GM19324 (cell line): ENCODE data around the gene TMED5.

Experiments used
- ATAC-seq: cut with Tn5 transposase; IDR thresholded peaks from one replicate; pipeline ENCODE4 v1.9.1; 2021; ENCODE audit warnings: mild to moderate bottlenecking, moderate library complexity; ENCODE audit not compliant: unreplicated experiment, low FRiP score

TMED5 gene

GRCh38 chr1:93129507-93130099 is 50.6 kb downstream of the TMED5 start:
- ATAC-seq: no peak

DNA sequence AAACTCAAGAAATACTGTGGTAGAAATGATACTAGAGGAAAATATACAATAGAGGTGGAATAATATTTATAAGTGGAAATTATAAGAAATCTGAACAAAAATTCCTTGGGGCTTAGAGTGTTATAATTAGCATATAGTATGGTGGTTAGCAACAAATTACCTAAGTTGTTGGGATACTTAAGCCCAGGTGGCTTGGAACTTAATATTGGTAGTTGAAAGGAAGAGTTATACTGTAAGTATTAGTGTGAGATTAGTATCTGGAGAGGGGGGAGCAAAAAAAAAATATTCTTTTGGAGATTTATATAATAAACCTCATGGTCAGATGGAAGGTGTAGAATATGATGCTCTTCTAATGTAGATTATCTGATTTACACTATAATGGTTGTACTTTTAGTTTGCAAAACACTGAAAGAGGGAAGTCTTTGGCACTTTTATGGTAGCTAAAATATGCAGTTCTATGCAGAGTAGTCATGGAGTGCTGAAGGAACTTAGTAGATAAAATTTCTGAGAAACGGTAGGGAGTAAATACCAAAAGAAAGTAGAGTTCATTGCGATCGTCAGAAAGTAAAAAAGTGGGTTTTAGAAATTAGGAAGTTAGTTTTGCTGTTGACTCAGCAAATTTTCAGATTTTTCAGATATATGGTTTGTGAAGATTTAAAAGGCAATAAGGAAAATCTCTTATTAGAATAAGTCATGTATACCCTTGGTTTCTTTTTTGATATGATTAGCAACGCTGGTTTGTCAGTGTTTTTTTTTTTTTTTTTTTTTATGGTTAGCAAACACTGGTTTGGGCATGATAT is 55.5 kb downstream of the TMED5 start:
- ATAC-seq: no peak

- no peak for ATAC-seq
These were observed 56.9 kb downstream of the TMED5 start for GRCh38 chr1:93123201-93123783.

DNA sequence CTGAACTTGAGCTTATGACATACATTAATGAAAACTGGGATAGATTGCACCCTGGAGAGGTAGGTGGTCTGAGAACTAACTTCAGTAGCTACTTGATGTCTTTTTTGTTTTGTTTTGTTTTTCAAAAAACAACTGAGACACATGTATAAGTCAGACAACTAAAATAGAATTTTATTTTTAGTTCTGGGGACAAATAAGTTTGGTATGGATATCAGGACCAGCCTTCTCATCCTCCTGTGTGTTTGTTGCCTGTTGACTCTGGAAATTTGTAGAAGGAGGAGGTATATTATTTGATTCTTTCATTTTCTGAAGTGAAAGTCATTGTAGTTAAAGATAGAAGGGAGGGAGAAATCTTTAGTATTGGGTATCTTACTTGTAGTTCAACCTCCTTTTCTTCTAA is 59.6 kb downstream of the TMED5 start:
- ATAC-seq: no peak

- no peak for ATAC-seq
These were observed 65.8 kb downstream of the TMED5 start for GRCh38 chr1:93114391-93114790.

GRCh38 chr1:93113127-93113526 is 67.1 kb downstream of the TMED5 start:
- no peak for ATAC-seq

DNA sequence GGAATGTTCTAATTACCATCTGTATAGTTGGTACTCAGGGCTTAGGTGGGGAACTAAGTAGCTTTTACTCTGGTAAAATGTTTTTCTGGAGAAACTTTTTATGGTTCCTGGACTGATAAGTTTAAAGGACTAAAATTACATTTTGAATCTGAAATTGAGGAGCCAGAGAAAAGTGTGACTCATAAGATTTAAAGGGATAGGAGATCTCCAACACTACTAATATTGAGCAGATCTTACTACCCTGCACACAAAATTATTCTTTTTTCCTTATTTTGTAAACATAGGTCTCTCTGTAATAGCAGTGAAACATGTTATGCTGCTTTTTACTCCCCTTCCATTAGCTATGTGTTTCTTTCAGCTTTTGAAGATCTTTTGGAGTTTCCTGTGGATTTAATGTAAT is 68.7 kb downstream of the TMED5 start:
- no peak for ATAC-seq

- no peak for ATAC-seq
These were observed 69.1 kb downstream of the TMED5 start for GRCh38 chr1:93111065-93111464.

- no peak for ATAC-seq
These were observed 70.6 kb downstream of the TMED5 start for GRCh38 chr1:93109578-93109977.

GRCh38 chr1:93108335-93108734 is 71.9 kb downstream of the TMED5 start:
- ATAC-seq: no peak

DNA sequence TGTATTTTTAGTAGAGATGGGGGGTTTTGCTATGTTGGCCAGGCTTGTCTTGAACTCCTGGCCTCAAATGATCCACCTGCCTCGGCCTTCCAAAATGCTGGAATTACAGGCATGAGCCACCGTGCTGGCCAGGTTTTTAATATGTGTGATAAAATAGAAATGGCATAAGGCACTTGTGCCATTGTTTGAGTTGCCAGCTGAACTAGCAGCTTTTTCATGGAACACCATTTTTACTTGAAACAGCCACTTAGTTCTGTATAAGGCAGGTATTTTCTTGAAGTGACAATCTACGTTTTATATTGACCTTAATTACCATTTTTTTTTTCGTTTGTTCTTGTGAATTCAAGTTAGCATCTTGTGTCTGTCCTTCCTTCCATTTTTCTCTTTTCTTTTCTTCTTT is 72.8 kb downstream of the TMED5 start:
- no peak for ATAC-seq

GRCh38 chr1:93106226-93106625 is 74.0 kb downstream of the TMED5 start:
- no peak for ATAC-seq

- ATAC-seq: no peak
These were observed 78.1 kb downstream of the TMED5 start for GRCh38 chr1:93102142-93102541.
